Measurements from ENCODE around the gene SCAPER.

Gene SCAPER

DNA sequence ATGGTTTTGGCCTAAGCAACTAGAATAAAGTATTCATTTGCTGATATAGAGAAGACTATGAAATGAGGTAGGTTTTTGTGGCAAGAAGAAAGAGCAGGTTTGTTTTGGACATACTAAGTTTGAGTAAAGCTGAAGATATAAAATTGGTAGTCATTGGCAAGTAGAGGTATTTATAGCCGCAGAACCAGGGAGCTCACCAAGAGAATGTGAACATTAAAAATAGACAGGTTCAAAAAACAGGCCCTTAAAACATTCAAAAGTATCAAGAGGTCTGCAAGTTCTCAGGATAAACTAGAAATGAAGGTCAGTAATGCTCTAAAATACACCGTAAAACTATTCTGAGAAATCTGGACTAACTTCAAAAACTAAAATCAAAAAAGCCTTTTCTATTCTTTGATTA lies 240.7 kb downstream of the SCAPER start:
- DNase-seq: no peak

DNA sequence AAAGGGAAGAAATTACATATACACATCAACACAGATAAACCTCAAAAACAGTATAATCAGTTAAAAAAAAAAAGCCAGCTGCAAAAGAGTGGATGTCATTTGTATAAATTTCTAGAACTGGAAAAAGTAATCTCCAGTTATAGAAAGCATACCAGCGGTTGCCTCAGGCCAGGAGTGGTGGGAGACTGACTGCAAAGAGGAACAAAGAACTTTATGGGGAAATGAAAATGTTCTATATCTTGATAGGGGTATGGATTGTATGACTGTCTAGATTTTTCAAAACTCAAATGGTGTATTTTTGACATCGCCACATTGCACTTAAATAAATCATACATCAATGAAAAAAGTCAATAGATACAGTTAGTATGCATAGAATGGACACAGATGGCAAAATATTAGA lies 241.6 kb downstream of the SCAPER start:
- DNase-seq: no peak

DNA sequence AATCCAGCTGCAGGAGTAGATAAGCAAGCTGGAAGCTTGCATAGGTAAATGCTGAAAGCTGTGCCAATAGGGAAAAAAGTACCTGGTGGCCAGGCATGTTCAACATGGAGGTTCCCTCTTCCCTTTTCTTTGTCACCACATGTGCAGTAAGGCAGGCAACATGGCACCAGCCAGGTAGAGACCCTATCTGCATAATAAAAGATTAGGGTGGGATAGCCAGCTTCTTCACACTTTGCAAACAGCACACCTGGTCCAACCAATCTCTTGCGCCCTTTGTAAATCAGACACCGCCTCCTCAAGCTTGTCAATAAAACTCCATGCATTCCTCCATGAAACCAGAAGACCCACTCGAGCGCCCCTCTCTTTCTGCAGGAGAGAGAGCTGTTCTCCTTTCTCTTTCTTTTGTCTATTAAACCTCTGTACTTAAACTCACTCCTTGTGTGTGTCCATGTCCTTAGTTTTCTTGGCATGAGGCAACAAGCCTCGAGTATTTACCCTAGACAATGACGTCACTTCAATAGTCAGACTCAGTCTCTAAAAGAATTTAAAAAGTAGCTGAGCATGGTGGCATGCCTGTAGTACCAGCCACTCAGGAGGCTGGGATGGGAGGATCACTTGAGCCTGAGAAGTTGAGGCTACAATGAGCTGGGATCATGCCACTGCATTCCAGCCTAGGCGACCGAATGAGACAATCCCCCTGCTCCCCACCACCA lies 256.3 kb downstream of the SCAPER start:
- no peak for DNase-seq

DNA sequence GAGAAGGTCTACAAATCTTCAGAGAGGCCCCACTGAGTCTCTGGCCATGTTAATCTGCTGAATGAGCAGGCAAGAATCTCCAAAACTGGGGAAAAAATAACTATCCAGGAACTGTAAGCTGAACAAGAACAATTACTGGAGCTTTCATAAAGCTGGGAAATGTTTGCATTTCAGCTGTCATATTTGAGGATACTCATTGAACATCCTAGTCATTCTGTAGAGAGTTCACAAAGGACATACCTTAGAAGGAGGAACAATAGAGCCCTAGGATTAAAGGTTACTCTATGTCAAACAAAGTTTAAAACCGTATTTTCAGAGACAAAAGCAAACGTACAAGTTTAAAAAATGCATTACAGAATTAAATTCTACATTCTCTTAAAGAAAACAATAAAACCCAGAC lies 257.5 kb downstream of the SCAPER start:
- DNase-seq: no peak

DNA sequence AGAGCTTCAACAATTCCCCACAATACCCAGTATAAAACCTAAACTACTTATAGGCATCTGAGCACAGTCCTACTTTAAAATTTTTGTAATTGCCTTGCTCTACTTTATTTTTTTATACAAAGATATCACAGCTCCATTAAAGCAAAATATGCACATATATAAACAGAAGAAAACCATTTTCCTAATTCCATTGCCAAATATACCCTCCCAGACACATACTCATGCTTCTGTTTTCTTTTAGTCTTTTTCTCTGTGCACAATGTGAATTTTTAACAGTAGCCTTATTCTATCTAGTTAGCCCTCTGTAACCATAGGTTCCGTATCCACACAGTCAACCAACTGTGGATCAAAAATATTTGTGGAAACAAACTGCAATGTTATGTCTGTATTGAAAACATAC lies 260.5 kb downstream of the SCAPER start:
- DNase-seq: no peak

DNA sequence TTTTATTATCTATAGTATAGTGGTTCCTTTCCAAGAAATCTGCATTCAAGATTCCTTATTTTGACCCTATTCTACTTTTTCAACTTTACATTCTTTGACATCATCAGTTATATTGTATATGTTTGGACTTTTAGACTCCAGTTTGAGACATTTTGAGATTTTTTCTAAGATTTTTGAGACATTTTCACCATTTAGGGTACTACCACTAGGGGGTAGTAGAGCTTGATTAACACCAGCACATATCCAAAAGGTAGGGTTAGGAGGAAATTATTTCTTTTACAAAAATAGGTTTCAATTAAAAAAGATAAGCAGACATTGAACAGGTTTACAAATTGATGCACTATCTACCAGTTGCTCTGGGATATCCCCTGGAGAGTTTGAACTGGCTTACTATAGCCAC lies 262.5 kb downstream of the SCAPER start:
- no peak for DNase-seq

DNA sequence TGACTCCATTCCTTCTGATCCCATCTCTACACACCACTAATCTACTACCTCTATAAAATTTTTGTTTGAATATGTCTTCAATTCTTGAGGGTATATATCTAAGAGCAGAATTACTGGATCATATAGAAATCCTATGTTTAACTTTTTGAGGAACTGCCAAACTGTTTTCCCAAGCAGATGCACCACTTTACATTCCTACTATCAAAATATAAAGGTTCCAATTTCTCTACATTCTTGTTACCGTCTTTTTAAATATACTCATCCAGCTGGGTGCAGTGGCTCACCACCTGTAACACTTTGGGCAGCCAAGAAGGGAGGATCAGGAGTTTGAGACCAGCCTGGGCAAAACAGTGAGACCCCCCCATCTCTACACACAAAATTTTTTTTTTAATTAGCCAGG lies 268.0 kb downstream of the SCAPER start:
- DNase-seq: no peak

DNA sequence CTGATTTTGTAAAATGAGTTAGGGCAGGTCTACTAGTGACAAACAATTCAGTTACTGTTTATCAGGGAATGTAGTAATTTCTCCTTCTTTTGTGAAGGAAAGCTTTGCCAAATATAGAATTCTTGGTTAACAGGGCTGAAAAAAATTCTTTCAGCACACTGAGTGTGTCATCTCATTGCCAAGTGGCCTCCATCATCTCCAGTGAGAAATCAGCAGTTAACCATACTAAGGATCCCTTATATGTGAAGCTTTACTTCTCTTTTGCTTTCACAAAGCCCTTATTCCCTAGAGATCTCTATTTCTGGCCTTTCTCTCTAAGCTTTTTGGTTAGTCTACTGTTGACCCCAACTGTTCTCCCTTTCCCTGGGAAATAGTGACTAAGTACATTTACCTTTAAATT lies 269.1 kb downstream of the SCAPER start:
- DNase-seq: no peak

DNA sequence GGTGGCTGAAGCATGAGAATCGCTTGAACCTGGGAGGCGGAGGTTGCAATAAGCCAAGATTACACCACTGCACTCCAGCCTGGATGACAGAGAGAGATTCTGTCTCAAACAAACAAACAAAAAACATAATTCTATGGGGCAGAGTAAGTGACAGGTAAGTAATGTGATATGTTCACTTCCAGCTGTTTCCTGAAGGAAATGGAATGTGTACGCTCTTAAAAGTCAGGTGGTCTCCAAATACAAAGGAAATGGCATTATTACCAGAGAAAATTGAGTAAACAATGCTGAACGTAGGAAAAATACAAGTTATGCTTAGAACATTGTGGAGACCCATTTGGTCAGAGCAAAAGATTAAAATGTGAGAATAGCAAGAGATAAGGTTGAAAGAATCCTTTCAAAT lies 278.5 kb downstream of the SCAPER start:
- no peak for DNase-seq

DNA sequence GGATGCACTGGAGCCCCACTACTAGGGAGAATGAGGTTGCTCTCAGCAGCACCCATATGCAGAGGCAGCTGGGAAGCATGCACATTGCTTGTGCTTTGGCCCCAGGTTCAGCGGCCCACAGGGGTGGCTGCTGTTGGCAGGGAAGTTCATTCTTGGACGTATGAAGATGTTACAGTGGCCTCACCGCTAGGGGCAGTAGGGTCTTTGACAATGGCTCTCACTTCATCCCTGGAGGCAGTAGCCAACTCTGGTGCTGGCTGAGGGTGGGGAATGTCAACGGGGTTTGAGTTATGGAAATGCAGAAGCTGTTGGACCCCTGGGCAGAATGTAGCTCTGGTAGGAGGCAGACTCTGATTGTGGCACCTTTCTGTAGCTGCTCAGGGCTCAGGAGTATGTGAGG lies 279.9 kb downstream of the SCAPER start:
- no peak for DNase-seq

DNA sequence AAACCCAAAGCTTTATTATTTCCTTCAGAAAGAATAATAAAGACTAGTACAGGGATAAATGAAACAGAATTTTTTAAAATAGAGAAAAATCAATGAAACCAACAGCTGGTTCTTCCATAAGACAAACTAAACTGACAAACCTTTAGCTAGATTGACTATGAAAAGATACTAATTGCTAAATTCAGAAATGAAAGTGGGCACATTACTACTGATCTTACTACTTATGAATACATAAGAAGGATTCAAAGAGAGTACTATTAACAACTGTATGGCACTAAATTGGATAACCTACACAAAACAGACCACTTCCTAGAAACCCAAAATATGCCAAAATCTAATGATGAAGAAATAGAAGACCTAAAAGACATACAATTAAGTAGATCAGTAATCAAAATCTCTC lies 290.4 kb downstream of the SCAPER start:
- no peak for DNase-seq

DNA sequence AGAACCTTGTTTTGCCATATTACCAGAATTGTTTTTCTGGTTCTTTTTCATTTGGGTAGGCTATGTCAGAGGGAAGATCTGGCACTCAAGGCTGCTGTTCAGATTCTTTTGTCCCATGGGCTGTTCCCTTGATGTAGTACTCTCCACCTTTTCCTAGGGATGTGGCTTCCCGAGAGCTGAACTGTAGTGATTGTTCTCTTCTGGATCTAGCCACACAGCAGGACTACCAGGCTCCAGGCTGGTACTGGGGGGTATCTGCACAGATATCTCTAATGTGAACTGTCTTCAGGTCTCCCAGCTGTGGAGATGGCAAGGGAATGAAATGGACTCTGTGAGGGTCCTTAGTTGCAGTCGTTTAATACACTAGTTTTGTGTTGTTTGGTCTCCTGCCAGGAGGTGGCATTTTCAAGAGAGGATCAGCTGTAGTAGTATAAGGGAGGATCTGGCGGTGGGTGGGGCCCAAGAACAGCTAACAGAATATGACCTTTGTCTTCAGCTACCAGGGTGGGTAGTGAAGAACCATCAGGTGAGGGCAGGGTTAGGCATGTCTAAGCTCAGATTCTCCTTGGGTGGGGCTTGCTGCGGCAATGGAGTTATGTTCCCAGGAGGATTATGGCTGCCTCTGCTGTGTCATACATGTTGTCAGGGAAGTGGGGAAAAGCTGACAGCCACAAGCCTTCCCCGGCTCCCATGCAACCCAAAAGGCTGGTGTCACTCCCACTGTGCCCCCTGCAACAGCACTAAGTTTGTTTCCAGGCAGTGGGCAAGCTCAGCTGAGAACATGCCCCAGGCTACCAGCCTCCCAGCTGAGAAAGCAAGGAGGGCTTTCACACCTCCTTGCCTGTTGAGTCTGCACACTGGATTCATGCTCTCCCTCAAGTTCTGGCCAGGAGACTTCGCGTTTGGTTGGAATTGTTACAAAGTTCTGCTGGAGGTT lies 316.1 kb downstream of the SCAPER start:
- DNase-seq: peak; percentile 70

DNA sequence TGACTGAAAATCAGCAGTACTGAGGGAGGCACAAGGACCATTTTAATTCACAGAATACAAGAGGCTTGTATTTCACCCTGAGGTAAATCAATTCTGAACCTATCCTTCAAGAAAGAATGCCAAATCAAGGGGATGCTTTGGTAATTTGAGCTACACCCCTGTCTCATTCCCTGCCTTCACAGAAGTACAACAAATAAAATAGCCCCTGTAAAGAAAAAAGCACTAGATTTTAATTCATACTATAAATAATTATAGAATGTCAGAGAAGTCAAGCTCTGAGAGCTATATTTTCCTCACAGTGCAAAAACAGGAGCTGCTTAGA lies 319.6 kb downstream of the SCAPER start:
- DNase-seq: no peak

DNA sequence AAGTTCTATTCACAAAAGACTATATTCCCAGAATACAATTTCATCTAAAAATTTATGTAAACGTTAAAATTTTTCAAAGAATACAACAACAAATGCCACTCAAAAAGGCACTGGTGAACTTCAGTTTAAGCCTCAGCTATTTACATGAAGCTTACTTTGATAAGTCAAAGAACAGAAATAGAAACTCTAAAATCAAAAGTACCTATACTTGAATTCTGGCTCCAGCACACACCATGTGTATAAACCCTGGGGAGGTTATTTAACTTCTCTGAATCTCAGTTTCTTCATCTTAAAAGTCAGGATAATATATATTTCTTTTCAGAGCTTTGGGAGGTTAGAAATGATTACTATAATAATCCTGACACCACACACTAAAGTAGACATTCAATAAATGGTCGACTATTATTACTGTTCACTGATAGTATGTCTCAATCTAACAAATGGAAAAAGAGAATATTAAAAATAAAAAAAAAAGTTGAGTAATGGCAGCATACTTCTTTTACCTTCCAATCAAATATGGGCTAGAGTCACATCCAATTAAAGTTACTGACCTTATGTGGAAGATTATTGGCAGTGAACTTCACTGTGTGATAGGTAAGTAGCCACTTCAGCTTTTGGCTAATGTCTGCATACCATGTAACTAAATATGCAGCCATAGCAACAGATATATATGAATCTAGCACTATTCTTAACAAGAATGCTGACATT lies 320.1 kb downstream of the SCAPER start:
- no peak for DNase-seq

DNA sequence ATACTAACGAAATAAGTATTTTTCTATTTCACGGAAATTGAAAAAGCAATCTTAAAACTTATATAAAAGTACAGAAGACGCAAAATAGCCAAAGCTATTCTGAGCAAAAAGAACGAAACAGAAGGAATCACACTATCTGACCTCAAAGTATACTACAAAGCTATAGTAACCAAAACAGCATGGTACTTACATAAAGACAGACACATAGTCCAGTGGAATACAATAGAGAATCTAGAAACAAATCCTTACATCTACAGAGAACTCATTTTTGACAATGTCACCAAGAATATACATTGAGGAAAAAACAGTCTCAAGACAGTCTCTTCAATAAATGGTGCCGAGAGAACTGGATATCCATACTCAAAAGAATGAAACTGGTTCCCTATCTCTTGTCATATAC lies 322.6 kb downstream of the SCAPER start:
- DNase-seq: no peak

DNA sequence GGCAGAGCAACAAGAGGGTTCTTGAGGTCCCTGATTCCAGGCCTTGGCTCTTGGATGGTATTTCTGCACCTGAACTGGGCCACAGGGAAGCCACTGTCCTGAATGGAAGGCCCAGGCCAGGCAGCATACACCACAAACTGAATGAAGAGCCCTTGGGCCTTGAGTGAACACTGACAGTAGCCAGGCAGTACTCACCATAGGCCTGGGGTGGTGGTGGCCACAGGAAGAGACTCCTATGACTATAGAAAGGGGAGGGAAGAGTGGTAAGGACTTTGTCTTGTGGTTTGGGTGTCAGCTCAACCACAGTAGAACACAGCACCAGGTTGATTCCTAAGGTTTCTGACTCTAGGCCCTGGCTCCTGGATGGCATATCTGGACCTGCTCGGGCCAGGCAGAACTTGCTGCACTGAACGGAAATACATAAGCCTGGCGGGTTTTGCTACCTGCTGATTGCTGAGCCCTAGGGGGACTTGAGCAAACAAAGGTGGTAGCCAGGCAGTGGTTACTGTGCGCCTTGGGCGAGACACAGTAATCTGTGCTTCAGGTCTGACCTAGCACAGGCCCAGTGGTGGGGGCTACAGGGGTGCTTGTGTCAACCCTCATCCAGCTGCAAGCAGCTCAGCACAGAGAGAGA lies 327.1 kb downstream of the SCAPER start:
- no peak for DNase-seq

DNA sequence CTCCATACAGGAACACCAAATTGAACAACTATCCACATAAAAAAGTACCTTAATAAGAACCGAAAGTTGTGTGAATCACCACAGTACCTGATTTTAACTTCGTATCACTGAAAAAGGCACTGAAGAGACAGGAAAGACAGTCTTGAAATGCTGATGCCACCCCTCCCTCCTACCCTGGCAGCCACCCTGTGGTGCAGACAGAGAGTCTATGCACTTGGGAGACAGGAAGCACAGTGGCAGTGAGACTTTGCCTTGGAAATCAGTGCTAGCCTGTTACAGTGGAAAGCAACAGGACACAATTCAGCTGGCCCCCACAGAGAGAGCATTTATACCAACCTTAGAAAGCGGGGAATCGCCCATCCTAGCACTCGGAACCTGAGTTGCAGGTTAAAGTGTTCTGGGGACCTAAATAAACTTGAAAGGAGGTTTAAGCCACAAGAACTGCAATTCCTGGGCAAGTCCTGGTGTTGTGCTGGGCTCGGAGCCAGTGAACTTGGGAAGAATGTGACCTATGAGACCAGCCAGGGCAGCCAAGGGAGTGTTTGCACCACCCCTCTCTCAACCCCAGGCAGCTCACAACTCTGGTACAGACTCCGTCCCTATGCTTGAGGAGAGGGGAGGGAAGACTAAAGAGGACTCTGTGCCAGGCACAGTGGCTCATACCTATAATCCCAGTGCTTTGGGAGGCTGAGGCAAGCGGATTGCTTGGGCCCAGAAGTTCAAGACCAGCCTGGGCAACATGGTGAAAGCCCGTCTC lies 328.4 kb downstream of the SCAPER start:
- no peak for DNase-seq

DNA sequence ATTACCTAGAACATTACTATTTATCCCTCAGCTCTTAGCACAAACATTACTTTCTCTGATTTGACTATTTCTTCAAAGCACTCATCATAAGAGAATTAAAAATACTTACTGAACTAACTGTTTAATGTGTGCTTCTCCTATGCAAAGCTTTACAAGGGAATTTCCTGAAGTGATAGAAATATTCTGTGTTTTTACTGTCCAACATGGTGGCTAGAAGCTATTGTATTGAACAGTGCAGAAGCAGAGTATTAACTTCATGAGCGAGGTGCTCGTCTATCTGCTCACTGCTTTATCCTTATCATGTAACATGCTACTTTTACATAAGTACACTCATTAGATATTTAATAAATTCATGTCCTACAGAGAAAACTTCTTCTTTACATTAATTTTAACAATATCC lies 329.5 kb downstream of the SCAPER start:
- no peak for DNase-seq

DNA sequence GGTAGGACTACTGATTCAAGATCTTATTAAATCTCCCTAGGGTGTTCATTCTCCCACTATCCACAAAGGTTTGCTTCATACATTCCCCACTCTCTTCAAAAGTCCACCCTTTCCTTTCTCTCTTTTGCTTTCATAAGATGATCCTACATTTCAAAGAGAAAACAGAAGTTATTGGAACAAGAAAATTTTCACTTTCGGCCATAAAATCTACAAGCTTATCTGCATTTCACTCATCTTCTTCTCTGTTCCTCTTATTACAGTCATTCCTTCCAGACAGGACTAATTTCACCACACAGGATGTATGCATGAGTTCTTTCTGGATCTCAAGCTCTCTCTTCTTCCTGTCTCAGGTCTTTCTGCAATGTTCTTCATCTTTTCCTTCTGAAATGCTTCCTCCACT lies 329.9 kb downstream of the SCAPER start:
- DNase-seq: no peak

DNA sequence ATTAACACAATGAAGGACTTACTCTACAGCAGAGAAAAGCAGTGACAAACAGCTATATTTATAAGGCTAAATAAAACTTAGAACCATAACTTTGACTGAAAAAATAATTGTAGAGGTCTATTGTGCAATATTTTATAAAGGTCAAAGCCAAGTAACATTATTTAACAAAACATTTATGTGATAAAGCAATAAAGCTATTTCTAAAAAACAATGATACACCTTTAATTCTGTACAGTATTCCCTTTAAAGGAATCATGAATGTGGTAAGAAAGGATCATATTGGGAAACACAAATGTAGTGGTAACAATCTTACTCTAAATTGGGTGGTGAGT lies 332.2 kb downstream of the SCAPER start:
- no peak for DNase-seq

DNA sequence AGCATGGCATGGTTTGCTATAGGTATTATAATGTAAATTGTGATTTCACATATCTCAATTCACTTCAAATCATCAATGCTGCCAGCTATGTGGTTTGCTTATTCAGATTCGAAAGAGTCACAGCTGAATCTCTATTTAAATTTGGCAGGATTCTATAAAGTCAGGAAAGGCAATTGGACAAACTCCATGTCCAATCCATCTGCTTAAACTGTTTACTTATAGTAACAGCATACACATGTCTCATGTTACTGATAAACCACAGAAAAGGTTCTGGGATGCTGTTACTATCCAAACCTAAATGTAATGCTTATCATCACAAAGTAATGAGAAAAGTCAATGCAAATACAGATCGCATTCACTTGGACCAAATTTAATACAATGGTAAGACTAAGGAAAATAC lies 338.9 kb downstream of the SCAPER start:
- DNase-seq: peak; percentile 66

DNA sequence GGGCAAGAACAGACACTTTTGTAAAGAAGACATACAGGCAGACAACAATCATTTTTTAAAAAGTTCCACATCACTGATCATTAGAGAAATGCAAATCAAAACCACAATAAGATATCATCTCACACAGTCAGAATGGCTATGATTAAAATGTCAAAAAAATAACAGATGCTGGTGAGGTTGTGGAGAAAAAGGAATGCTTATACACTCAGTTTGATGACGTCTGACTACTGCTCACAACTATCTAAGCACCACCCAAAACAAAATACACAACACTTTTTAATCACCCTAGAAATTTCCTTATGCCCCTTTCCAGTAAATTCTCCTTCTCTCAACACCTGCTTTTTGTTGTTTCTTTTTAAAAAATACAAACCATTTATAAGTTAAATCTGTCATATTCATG lies 339.8 kb downstream of the SCAPER start:
- DNase-seq: peak; percentile 37

DNA sequence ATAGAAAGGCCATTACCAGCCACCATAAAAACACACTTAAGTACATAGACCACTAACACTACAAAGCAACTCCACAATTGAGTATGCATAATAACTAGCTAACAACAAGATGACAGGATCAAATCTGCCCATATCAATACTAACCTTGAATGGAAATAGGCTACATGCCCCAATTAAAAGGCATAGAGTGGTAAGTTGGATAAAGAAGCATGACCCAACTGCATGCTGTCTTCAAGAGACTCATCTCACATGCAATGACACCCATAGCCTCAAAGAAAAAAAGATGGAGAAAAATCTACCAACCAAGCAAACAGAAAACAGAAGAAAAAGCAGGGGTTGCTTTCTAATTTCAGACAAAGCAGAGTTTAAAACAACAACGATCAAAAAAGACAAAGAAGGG lies 349.9 kb downstream of the SCAPER start:
- no peak for DNase-seq

Data from NCI-H2171 treated with DMSO at 0.1 percent for 48 hours (cell line).